CD14-positive monocyte (primary cell): ENCODE data around the gene NME8. TPM values are rescaled to one million over a fixed set of nuclear protein-coding genes. Genes with fewer than 3 reads are reported as not detected.
A peak's percentile ranks its signal among the peaks of the same experiment; 100 is the strongest.
"Not testable (repeated sequence)": the region's sequence is repeated elsewhere in the genome, so short reads cannot be mapped to it uniquely, and the experiment has no call there.

ENCODE experiments used
- DNase-seq, 3 donors: peaks; one replicate each; pipeline ENCODE4 v3.0.0-alpha.2; 2011 to 2022
- H2AFZ ChIP-seq: 2 replicates; pipeline ENCODE4 v1.6.0; 2012; ENCODE audit warnings: mild to moderate bottlenecking, low read depth, low read length, inconsistent platforms; ENCODE audit not compliant: insufficient read depth, poor library complexity, severe bottlenecking
- H3K27ac ChIP-seq, 2 donors: 1 replicate in 1 of 2; 2 replicates in 1 of 2; pipeline ENCODE4 v1.5.1; 2012 to 2013; ENCODE audit warnings: low read length in 2 of 2, control low read depth in 1 of 2, inconsistent platforms in 1 of 2, low read depth in 1 of 2, mild to moderate bottlenecking in 1 of 2
- H3K27me3 ChIP-seq, 2 donors: one replicate each; pipeline versions ENCODE4 v1.6.0 to v1.6.1; 2011 to 2013; ENCODE audit warnings: low read length in 2 of 2; ENCODE audit not compliant: control insufficient read depth in 2 of 2, insufficient read depth in 2 of 2
- H3K36me3 ChIP-seq, 2 donors: replicated peaks in 1 of 2; 1 replicate in 1 of 2; 2 replicates in 1 of 2; pipeline versions ENCODE4 v1.5.1 to v1.6.1; 2012 to 2013; ENCODE audit warnings: low read length in 2 of 2, control low read depth in 1 of 2, inconsistent platforms in 1 of 2, mild to moderate bottlenecking in 1 of 2; ENCODE audit not compliant: insufficient read depth in 2 of 2, control insufficient read depth in 1 of 2
- H3K4me1 ChIP-seq, 2 donors: 1 replicate in 1 of 2; 2 replicates in 1 of 2; pipeline versions ENCODE4 v1.5.1 to v1.6.1; 2012 to 2013; ENCODE audit warnings: low read length in 2 of 2, control low read depth in 1 of 2, inconsistent platforms in 1 of 2, mild to moderate bottlenecking in 1 of 2, moderate library complexity in 1 of 2; ENCODE audit not compliant: insufficient read depth in 2 of 2, control insufficient read depth in 1 of 2
- H3K4me2 ChIP-seq: replicated peaks from 2 replicates; pipeline ENCODE3; 2012; ENCODE audit warnings: low read length, moderate library complexity, mild to moderate bottlenecking; ENCODE audit not compliant: poor library complexity, severe bottlenecking; ENCODE audit errors: extremely low read depth
- H3K4me3 ChIP-seq, 3 experiments: fragments of 200-600 bp in 1 of 3; sonication (generic) in 1 of 3; replicated peaks in 1 of 3; 1 replicate in 2 of 3; 2 replicates in 1 of 3; pipeline ENCODE4 v1.5.1; 2011 to 2013; ENCODE audit warnings: low read length in 3 of 3, mild to moderate bottlenecking in 3 of 3, control low read depth in 2 of 3, low read depth in 2 of 3, inconsistent platforms in 1 of 3, moderate library complexity in 1 of 3
- H3K79me2 ChIP-seq: 2 replicates; pipeline ENCODE4 v1.6.0; 2012; ENCODE audit warnings: mild to moderate bottlenecking, control low read depth, inconsistent platforms, low read length, moderate library complexity; ENCODE audit not compliant: insufficient read depth
- H3K9ac ChIP-seq: 2 replicates; pipeline ENCODE4 v1.6.0; 2017; ENCODE audit warnings: low read length, mild to moderate bottlenecking; ENCODE audit not compliant: insufficient read depth, poor library complexity, severe bottlenecking
- H3K9me3 ChIP-seq, 2 donors: replicated peaks in 1 of 2; 1 replicate in 1 of 2; 2 replicates in 1 of 2; pipeline versions ENCODE4 v1.5.1 to v1.6.1; 2012 to 2013; ENCODE audit warnings: low read length in 2 of 2, control low read depth in 1 of 2; ENCODE audit not compliant: control insufficient read depth in 1 of 2, insufficient read depth in 1 of 2
- H4K20me1 ChIP-seq: 2 replicates; pipeline ENCODE4 v1.6.0; 2012; ENCODE audit warnings: mild to moderate bottlenecking, low read length, control low read depth, moderate library complexity; ENCODE audit not compliant: insufficient read depth
- H3K27ac Mint-ChIP-seq, 7 donors: one replicate each; pipeline ENCODE4 v1.8.0; 2020; ENCODE audit warnings: mild to moderate bottlenecking in 7 of 7, mixed read lengths in 7 of 7, moderate library complexity in 6 of 7, inconsistent platforms in 2 of 7
- H3K27me3 Mint-ChIP-seq, 3 donors: one replicate each; pipeline ENCODE4 v1.8.0; 2021 to 2022; ENCODE audit warnings: low read depth in 3 of 3, mild to moderate bottlenecking in 3 of 3, mixed read lengths in 3 of 3, moderate library complexity in 3 of 3, inconsistent platforms in 1 of 3
- H3K36me3 Mint-ChIP-seq, 2 donors: one replicate each; pipeline ENCODE4 v1.8.0; 2020; ENCODE audit warnings: mixed read lengths in 2 of 2, inconsistent platforms in 1 of 2, mild to moderate bottlenecking in 1 of 2
- H3K4me1 Mint-ChIP-seq: one replicate; pipeline ENCODE4 v1.8.0; 2020; ENCODE audit warnings: mild to moderate bottlenecking, mixed read lengths
- H3K4me3 Mint-ChIP-seq, 2 donors: one replicate each; pipeline ENCODE4 v1.8.0; 2020; ENCODE audit warnings: mild to moderate bottlenecking in 2 of 2, mixed read lengths in 2 of 2, moderate library complexity in 1 of 2
- H3K9me3 Mint-ChIP-seq, 7 donors: one replicate each; pipeline ENCODE4 v1.8.0; 2020 to 2022; ENCODE audit warnings: mixed read lengths in 7 of 7, mild to moderate bottlenecking in 6 of 7, moderate library complexity in 6 of 7, inconsistent platforms in 2 of 7
- CTCF ChIP-seq: fragments of 200-600 bp; IDR thresholded peaks from one replicate; pipeline ENCODE4 v1.8.0; 2022; ENCODE audit warnings: antibody characterized with exemption, mild to moderate bottlenecking
- WGBS: methylation state at CpG from one replicate; pipeline ENCODE4 v1.1.5; 2013; ENCODE audit warnings: missing lambda C conversion rate; ENCODE audit not compliant: insufficient coverage; 5-methylcytosine and 5-hydroxymethylcytosine counted together
- intact Hi-C, 2 donors: fragments of 100-400 bp; cut with micrococcal nuclease; formaldehyde crosslinking; loops; one replicate each; pipeline versions ENCODE4 v1.15.0 to v1.15.1; 2023
- polyA minus RNA-seq: library from RNA; depleted of rRNA, polyadenylated mRNA; stranded (reverse); fragments of >200 nt; gene quantifications from 2 replicates; pipeline ENCODE4 v1.2.3, GENCODE V29; 2012
- polyA plus RNA-seq, 3 donors: library from polyadenylated mRNA; depleted of rRNA in 1 of 3; unstranded in 2 of 3; stranded (reverse) in 1 of 3; fragments of 300-500 nt in 2 of 3; fragments of >200 nt in 1 of 3; fragmentation: Illumina TruSeq in 2 of 3; gene quantifications; 1 replicate in 2 of 3; 2 replicates in 1 of 3; pipeline ENCODE4 v1.2.3, GENCODE V29; 2012 to 2021
- total RNA-seq, 12 experiments: library from RNA in 1 of 12; stranded (reverse) in 1 of 12; fragments of 120-200 nt in 1 of 12; gene quantifications; one replicate each; pipeline ENCODE4 v1.2.4 and lab custom pipeline; 2013 to 2026; ENCODE audit warnings: mixed read lengths in 6 of 12, inconsistent platforms in 1 of 12

The NME8 gene
- 18.4 TPM for total RNA-seq (2013)
- polyA plus RNA-seq (1 to 10 TPM; 3.2 to 8.8 (median 4.8) TPM), polyA minus RNA-seq (1.1 and 2.3 TPM in 2 replicates), total RNA-seq (lab: John Stamatoyannopoulos, UW) (1.8 to 10.5 (median 7.2) reads per million in 11 experiments)

DNA sequence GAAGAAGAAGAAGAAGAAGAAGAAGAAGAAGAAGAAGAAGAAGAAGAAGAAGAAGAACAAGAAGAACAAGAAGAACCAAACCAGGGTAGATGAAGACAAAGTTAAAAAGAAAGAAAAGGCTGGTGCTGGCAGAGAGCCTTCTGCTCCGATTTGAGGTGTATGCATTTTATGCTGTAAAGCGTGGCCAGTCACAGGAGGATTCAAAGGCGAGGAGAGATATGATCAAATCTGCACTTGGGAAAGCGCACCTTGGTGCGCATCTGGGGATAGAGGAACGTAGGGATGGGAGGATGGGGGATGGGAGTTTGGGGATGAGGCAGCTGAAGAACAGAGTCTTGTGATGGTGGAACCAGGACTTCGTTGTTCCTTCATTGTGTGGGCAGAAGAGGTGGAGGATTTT, at the start of gene NME8:
Gene NME8, plus strand, starts transcription at position 301 of the 400 bp plus-strand sequence. CDS start 1,670 bp downstream, outside the sequence.
- no peak for TF ChIP-seq CTCF
- no peaks in the 10 kb centered on the region for H3K36me3 ChIP-seq
- no peak for DNase-seq
- no peaks in the 10 kb centered on the region for H3K4me1 Mint-ChIP-seq
- intact Hi-C loops, result no loop called here
- peak within 1 kb of the TSS in 1 of 2 donors; percentile 48 for H3K27ac ChIP-seq
- H3K79me2 ChIP-seq, result no peaks in the 10 kb centered on the region
- no peak within 1 kb of the TSS for H3K4me3 ChIP-seq
- peak within 1 kb of the TSS in 6 of 7 donors; percentile 20 to 84 (median 49) for H3K27ac Mint-ChIP-seq
- H3K4me1 ChIP-seq, result no peaks in the 10 kb centered on the region
- peaks cover 20 to 23% of the 10 kb centered on the region in 2 donors for H3K9me3 ChIP-seq
- peaks cover 6 to 24% of the 10 kb centered on the region in 2 donors for H3K36me3 Mint-ChIP-seq
- H3K9ac ChIP-seq, result no peak within 1 kb of the TSS
- H3K9me3 Mint-ChIP-seq, result peaks cover 18 to 32% (median 25%) of the 10 kb centered on the region in 7 donors
- no peak within 1 kb of the TSS for H3K4me2 ChIP-seq
- no peaks in the 10 kb centered on the region for H3K27me3 ChIP-seq
- no peaks in the 10 kb centered on the region for H4K20me1 ChIP-seq
- no peak within 1 kb of the TSS for H3K4me3 Mint-ChIP-seq
- 94% methylated on average over 6 of the region's 7 CpGs for WGBS
- no peak within 1 kb of the TSS for H2AFZ ChIP-seq
- H3K27me3 Mint-ChIP-seq, result peaks cover 0 to 1% (median 0%) of the 10 kb centered on the region in 3 donors

DNA sequence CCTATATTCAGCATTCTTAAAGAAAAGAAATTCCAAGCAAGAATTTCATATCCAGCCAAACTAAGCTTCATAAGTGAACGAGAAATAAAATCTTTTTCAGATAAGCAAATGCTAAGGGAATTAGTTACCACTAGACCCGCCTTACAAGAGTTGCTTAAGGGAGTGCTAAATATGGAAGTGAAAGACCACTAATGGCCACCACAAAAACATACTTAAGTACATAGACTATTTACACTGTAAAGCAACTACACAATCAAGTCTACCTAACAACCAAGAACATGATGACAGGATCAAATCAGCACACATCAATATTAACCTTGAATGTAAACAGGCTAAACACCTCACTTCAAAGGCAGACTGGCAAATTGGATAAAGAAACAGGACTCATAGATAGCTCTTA, 42.2 kb upstream of the NME8 start:
- Histone ChIP-seq H4K20me1 (no peaks in the 10 kb centered on the region), H2AFZ (no peak overlapping the region), H3K4me2 (no peak overlapping the region), H3K4me3 (no peak overlapping the region), H3K27ac (no peak overlapping the region), H3K36me3 (peaks cover 13 to 33% of the 10 kb centered on the region in 2 donors), H3K4me1 (no peaks in the 10 kb centered on the region), H3K9ac (no peak overlapping the region), H3K79me2 (no peaks in the 10 kb centered on the region), H3K9me3 (peaks cover 7 to 16% of the 10 kb centered on the region in 2 donors), H3K27me3 (no peaks in the 10 kb centered on the region)
- H3K9me3 Mint-ChIP-seq, result peaks cover 19 to 31% (median 26%) of the 10 kb centered on the region in 7 donors
- H3K4me1 Mint-ChIP-seq, result no peaks in the 10 kb centered on the region
- intact Hi-C loops, result no loop called here
- no peak for TF ChIP-seq CTCF
- WGBS, result no CpG with 5 or more reads among the region's 2 CpGs
- no peak for DNase-seq
- peaks cover 0 to 2% (median 0%) of the 10 kb centered on the region in 3 donors for H3K27me3 Mint-ChIP-seq
- H3K4me3 Mint-ChIP-seq, result no peak overlapping the region
- H3K27ac Mint-ChIP-seq, result no peak overlapping the region
- peaks cover 31 to 49% of the 10 kb centered on the region in 2 donors for H3K36me3 Mint-ChIP-seq

DNA sequence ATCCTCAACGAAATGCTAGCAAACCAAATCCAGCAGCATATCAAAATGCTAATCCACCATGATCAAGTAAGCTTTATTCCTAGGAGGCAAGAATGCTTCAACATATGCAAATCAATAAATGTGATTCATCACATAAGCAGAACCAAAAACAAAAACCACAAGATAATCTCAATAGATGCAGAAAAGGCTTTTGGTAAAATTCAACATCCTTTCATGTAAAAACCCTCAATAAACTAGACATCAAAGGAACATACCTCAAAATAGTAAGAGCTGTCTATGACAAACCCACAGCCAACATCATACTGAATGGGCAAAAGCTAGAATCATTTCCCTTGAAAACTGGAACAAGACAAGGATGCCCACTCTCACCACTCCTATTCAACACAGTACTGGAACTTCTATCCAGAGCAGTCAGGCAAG, 36.2 kb upstream of the NME8 start:
- H3K27ac ChIP-seq, H3K4me2 ChIP-seq, H3K4me3 Mint-ChIP-seq, H4K20me1 ChIP-seq, H3K4me1 ChIP-seq, DNase-seq, H3K27me3 ChIP-seq, intact Hi-C loops, H3K36me3 Mint-ChIP-seq, H3K27ac Mint-ChIP-seq, H3K4me1 Mint-ChIP-seq, H3K27me3 Mint-ChIP-seq, H3K9me3 ChIP-seq, H3K4me3 ChIP-seq, H2AFZ ChIP-seq, H3K36me3 ChIP-seq, H3K79me2 ChIP-seq, H3K9ac ChIP-seq: not testable (repeated sequence)
- peaks cover 1 to 11% (median 9%) of the 10 kb centered on the region in 7 donors for H3K9me3 Mint-ChIP-seq
- WGBS, result 100% methylated on average over 1 of the region's 1 CpG
